Testis (tissue), 3 donors: ENCODE data around the gene PPP2R2C. TPM values are rescaled to one million over a fixed set of nuclear protein-coding genes. Genes with fewer than 3 reads are reported as not detected.

Experiments used
- DNase-seq: peaks from one replicate; pipeline ENCODE4 v3.0.0-alpha.2; 2019
- H3K27ac ChIP-seq, 2 donors: fragments of 200-600 bp; sonication (generic); one replicate each; pipeline ENCODE4 v1.5.1; 2019
- H3K27me3 ChIP-seq: fragments of 200-600 bp; sonication (generic); one replicate; pipeline ENCODE4 v1.5.1; 2019
- H3K36me3 ChIP-seq: fragments of 200-600 bp; sonication (generic); one replicate; pipeline ENCODE4 v1.5.1; 2017; ENCODE audit warnings: low read depth; ENCODE audit errors: missing control alignments
- H3K4me1 ChIP-seq: fragments of 200-600 bp; sonication (generic); one replicate; pipeline ENCODE4 v1.5.1; 2019
- H3K4me3 ChIP-seq, 2 donors: fragments of 200-600 bp; sonication (generic); one replicate each; pipeline ENCODE4 v1.5.1; 2017 to 2019
- H3K9me3 ChIP-seq: fragments of 200-600 bp; sonication (generic); one replicate; pipeline ENCODE4 v1.5.1; 2017
- POLR2A ChIP-seq: fragments of 450-650 bp; IDR thresholded peaks from one replicate; pipeline ENCODE4 v1.6.1; 2017; ENCODE audit warnings: antibody characterized with exemption, mild to moderate bottlenecking, moderate library complexity
- WGBS, 2 donors: methylation state at CpG; one replicate each; pipeline ENCODE4 v1.1.5; 2018; 5-methylcytosine and 5-hydroxymethylcytosine counted together
- intact Hi-C: fragments of 100-400 bp; cut with DNase I; formaldehyde crosslinking; loops from one replicate; pipeline ENCODE4 v1.15.1; 2023; ENCODE audit warnings: low total_unique reads
- polyA plus RNA-seq: library from polyadenylated mRNA; stranded (reverse); fragments of 350-450 nt; fragmentation: Illumina TruSeq; extraction: RNeasy Lipid Tissue Mini Kit (QIAGEN cat#74804); gene quantifications from one replicate; pipeline ENCODE4 v1.2.3, GENCODE V29; 2014; ENCODE audit warnings: low read depth, low replicate concordance; ENCODE audit not compliant: insufficient read depth
- total RNA-seq, 2 donors: library from RNA; depleted of rRNA; stranded (reverse); fragments of >200 nt; gene quantifications; one replicate each; pipeline ENCODE4 v1.2.3, GENCODE V29; 2016
- TF ChIP-seq, protein P1 (sequence below), 3 experiments: fragments of 450-650 bp in 2 of 3; fragments of 200-600 bp in 1 of 3; sonication (generic) in 1 of 3; IDR thresholded peaks; one replicate each; pipeline ENCODE4 v1.5.1; 2016 to 2019; ENCODE audit warnings: antibody characterized with exemption in 3 of 3, mild to moderate bottlenecking in 2 of 3, moderate library complexity in 1 of 3

The PPP2R2C gene
- total and polyA plus RNA-seq, 3 donors from 2014 or later = 7.9 to 20.4 (median 13.1) TPM

- Histone ChIP-seq H3K4me1 (no peaks in the 10 kb centered on the region), H3K9me3 (no peaks in the 10 kb centered on the region), H3K27ac (no peak overlapping the region), H3K27me3 (no peaks in the 10 kb centered on the region), H3K4me3 (no peak overlapping the region), H3K36me3 (no peaks in the 10 kb centered on the region)
- intact Hi-C loops = no loop called here
- WGBS, 2 donors = 57 to 81% methylated on average over 8 of the region's 8 CpGs
- DNase-seq = no peak
- TF ChIP-seq POLR2A = no peak
- TF ChIP-seq, protein P1, sequence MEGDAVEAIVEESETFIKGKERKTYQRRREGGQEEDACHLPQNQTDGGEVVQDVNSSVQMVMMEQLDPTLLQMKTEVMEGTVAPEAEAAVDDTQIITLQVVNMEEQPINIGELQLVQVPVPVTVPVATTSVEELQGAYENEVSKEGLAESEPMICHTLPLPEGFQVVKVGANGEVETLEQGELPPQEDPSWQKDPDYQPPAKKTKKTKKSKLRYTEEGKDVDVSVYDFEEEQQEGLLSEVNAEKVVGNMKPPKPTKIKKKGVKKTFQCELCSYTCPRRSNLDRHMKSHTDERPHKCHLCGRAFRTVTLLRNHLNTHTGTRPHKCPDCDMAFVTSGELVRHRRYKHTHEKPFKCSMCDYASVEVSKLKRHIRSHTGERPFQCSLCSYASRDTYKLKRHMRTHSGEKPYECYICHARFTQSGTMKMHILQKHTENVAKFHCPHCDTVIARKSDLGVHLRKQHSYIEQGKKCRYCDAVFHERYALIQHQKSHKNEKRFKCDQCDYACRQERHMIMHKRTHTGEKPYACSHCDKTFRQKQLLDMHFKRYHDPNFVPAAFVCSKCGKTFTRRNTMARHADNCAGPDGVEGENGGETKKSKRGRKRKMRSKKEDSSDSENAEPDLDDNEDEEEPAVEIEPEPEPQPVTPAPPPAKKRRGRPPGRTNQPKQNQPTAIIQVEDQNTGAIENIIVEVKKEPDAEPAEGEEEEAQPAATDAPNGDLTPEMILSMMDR (IDR thresholded peaks at IDR 0.05) = no peak
These were observed 117.8 kb downstream of the PPP2R2C start for GRCh38 chr4:6354626-6355025.

GRCh38 chr4:6354119-6354518 lies 118.3 kb downstream of the PPP2R2C start:
- 83 to 85% methylated on average over 15 of the region's 15 CpGs for WGBS, 2 donors
- H3K4me1 ChIP-seq = no peaks in the 10 kb centered on the region
- H3K9me3 ChIP-seq = no peaks in the 10 kb centered on the region
- H3K27ac ChIP-seq = no peak overlapping the region
- DNase-seq = no peak
- H3K27me3 ChIP-seq = no peaks in the 10 kb centered on the region
- intact Hi-C loops = no loop called here
- no peaks in the 10 kb centered on the region for H3K36me3 ChIP-seq
- no peak for TF ChIP-seq POLR2A
- TF ChIP-seq, protein P1 (IDR thresholded peaks at IDR 0.05) = no peak
- no peak overlapping the region for H3K4me3 ChIP-seq

- intact Hi-C loops = no loop called here
- no peaks in the 10 kb centered on the region for H3K27me3 ChIP-seq
- DNase-seq = no peak
- no peak overlapping the region for H3K4me3 ChIP-seq
- no peaks in the 10 kb centered on the region for H3K4me1 ChIP-seq
- TF ChIP-seq, protein P1 (IDR thresholded peaks at IDR 0.05) = no peak
- no peak for TF ChIP-seq POLR2A
- WGBS, 2 donors = 84 to 88% methylated on average over 12 to 13 of the region's 13 CpGs
- no peak overlapping the region for H3K27ac ChIP-seq
- H3K36me3 ChIP-seq = no peaks in the 10 kb centered on the region
- H3K9me3 ChIP-seq = no peaks in the 10 kb centered on the region
These were observed 120.3 kb downstream of the PPP2R2C start for GRCh38 chr4:6352031-6352692.

DNA sequence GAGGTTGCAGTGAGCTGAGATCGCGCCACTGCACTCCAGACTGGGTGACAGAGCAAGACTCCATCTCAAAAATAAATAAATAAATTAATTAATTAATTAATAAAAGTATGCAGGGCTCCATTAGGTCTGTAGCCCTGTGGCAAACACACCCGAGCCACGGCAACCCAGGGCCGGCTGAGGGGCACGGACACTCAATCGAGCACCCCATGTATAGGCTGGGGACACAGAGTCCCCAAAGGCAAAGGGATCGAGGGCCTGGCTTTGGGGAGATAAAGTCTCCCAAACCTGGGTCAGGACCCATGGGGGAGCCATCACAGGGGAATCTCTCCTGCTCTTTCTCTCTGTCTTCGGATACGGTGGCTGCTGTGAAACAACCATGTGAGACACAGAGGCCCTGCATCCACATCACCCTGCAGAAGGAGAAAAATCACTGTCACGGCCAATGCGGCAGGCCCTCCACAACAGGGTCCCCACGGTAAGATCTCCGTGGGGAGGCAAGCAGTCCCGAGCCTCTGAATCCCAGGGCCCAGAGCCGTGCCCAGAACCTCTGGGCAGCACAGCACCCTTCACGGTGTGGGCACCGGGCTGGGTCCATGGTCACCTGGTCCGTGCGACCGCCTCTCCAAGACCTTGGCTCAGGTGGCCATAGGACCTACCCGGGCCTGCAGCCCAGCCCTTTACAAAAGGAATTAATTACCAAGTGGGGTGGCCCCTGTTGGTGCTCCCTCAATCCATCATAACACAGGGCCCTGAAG lies 121.0 kb downstream of the PPP2R2C start:
- no peaks in the 10 kb centered on the region for H3K36me3 ChIP-seq
- no peak for DNase-seq
- no peak overlapping the region for H3K4me3 ChIP-seq
- intact Hi-C loops = no loop called here
- 95 to 97% methylated on average over 11 to 22 of the region's 22 CpGs for WGBS, 2 donors
- H3K4me1 ChIP-seq = no peaks in the 10 kb centered on the region
- no peaks in the 10 kb centered on the region for H3K9me3 ChIP-seq
- no peak for TF ChIP-seq POLR2A
- TF ChIP-seq, protein P1 (IDR thresholded peaks at IDR 0.05) = no peak
- no peaks in the 10 kb centered on the region for H3K27me3 ChIP-seq
- H3K27ac ChIP-seq = no peak overlapping the region
